ENCODE measurements around the gene SORCS2.

DNA sequence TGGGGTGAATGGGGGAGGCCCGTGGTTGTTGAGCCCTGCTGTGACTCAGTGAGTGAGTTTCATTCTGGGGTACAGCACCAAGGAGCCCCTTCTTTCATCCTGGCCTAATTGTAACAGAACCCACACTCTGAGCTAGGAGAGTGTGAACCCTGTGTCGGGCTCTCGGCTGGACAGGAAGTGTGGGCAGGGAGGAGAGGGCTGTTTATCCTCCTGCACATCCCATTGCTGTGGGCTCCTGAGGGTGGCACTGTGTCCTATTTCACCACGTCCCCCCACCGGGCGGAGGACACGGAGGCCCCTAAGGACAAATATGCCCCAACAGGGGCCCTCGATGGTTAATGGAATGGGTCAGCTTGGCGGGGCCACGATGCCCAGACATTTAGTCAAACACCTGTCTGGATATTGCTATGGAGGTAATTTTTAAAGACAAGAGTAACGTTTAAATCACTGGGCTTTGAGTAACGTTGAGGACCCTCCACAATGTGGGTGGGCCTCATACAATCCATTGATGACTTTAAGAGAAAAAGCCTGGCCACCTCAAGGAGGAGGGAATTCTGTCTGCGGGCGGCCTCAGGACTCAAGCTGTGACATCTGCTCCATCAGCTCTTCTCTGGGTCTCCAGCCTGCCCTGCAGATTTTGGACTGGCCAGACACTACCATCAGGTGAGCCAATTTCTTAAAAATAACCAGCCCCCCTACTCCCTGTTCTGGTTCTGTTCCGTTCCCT lies 46.1 kb upstream of the SORCS2 start:
- TF ChIP-seq YY1 (IDR thresholded peaks at IDR 0.05; ENCODE audit: insufficient read depth, insufficient read length), result no peak
- TF ChIP-seq ZNF274 (IDR thresholded peaks at IDR 0.05; ENCODE audit: low read depth, low read length), result no peak
